Neutrophil (primary cell): ENCODE results near the gene MAP1LC3A.

Experiments
- H3K27ac ChIP-seq: fragments of 200-600 bp; sonication (generic); 2 replicates; pipeline ENCODE4 v1.5.1; 2016; ENCODE audit warnings: mild to moderate bottlenecking, moderate library complexity
- H3K27me3 ChIP-seq: fragments of 200-600 bp; sonication (generic); 2 replicates; pipeline ENCODE4 v1.6.0; 2016; ENCODE audit warnings: mild to moderate bottlenecking
- H3K36me3 ChIP-seq: fragments of 200-600 bp; sonication (generic); 2 replicates; pipeline ENCODE4 v1.5.1; 2017
- H3K4me1 ChIP-seq, 2 experiments: fragments of 200-600 bp in 1 of 2; sonication (generic) in 1 of 2; 1 replicate in 1 of 2; 2 replicates in 1 of 2; pipeline versions ENCODE4 v1.5.1 to v1.6.1; 2013 to 2016; ENCODE audit warnings: low read depth in 1 of 2, low read length in 1 of 2, mild to moderate bottlenecking in 1 of 2, moderate library complexity in 1 of 2; ENCODE audit not compliant: control insufficient read depth in 1 of 2, insufficient read depth in 1 of 2
- H3K4me3 ChIP-seq, 2 experiments: fragments of 200-600 bp in 1 of 2; sonication (generic) in 1 of 2; 1 replicate in 1 of 2; 2 replicates in 1 of 2; pipeline ENCODE4 v1.5.1; 2013 to 2016; ENCODE audit warnings: low read depth in 1 of 2, low read length in 1 of 2, mild to moderate bottlenecking in 1 of 2, moderate library complexity in 1 of 2
- H3K9me3 ChIP-seq: fragments of 200-600 bp; sonication (generic); 2 replicates; pipeline ENCODE4 v1.5.1; 2016
- TF ChIP-seq, protein P1 (sequence below): fragments of 200-600 bp; sonication (generic); IDR thresholded peaks from 2 replicates; pipeline ENCODE4 v1.5.1; 2016; ENCODE audit warnings: antibody characterized with exemption

Gene MAP1LC3A

DNA sequence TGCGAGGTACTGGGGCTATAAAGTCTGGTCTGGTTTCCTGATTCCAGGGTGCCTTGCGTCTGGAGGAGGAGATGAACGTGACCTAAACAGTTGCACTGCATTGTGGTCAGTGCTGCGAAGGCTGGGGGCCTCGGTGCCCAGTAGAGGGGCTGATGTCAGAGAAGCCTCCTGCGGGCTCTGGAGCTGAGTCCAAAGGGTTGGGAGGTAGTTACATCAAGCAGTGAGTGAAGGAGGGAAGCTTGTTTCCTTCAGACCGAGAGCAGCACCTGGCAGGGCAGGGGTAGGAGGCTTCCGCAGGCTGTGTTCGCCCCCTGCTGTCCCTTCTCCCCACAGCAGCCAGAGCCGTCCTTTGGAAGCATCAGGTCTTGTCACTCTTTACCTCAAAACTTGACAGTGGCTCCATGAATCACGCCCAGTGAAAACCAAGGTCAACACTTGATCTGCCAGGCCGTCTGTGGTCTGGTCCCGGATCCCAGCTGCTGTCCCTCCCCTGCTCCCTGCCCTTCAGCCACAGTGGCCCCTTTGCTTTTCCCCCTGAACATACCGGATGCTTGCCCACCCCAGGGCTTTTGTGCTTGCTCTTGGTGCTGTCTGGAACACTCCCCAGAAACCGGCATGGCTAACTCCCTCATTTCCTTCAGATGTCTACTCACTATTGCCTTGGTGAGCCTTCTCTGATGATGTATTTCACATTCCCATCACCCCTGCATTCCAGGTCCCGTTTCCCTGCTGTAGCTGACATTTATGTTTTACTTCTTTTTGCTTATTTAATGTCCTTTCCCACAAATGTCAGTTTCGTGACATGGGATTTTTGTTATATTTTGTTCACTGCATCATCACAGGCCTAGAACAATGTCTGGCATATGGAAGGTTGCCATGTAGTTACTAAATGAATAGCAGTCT is 35.3 kb upstream of the MAP1LC3A start:
- H3K9me3 ChIP-seq = no peaks in the 10 kb centered on the region
- H3K4me1 ChIP-seq = peaks cover 0 to 6% of the 10 kb centered on the region in 2 experiments
- TF ChIP-seq, protein P1, sequence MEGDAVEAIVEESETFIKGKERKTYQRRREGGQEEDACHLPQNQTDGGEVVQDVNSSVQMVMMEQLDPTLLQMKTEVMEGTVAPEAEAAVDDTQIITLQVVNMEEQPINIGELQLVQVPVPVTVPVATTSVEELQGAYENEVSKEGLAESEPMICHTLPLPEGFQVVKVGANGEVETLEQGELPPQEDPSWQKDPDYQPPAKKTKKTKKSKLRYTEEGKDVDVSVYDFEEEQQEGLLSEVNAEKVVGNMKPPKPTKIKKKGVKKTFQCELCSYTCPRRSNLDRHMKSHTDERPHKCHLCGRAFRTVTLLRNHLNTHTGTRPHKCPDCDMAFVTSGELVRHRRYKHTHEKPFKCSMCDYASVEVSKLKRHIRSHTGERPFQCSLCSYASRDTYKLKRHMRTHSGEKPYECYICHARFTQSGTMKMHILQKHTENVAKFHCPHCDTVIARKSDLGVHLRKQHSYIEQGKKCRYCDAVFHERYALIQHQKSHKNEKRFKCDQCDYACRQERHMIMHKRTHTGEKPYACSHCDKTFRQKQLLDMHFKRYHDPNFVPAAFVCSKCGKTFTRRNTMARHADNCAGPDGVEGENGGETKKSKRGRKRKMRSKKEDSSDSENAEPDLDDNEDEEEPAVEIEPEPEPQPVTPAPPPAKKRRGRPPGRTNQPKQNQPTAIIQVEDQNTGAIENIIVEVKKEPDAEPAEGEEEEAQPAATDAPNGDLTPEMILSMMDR = no peak
- no peak overlapping the region for H3K27ac ChIP-seq
- H3K36me3 ChIP-seq = peaks cover 27% of the 10 kb centered on the region
- no peaks in the 10 kb centered on the region for H3K27me3 ChIP-seq
- no peak overlapping the region for H3K4me3 ChIP-seq

DNA sequence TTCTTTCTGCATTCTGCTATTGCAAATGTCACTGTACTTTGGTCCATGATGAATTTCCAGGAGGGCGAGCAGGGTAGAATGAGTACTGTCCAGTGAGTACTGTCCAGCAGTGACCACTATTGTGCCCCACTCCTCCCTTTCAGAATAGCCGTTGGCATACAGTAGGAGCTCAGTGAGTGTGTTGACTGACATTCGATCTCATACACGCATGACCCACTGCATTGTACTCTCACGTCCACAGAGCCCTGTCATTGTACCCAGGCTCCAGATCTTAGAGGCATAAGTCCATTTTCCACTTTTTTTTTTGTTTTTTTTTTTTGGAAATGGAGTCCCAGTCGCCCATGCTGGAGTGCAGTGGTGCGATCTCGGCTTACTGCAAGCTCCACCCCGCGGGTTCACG is 34.1 kb upstream of the MAP1LC3A start:
- no peak overlapping the region for H3K27ac ChIP-seq
- no peak overlapping the region for H3K4me3 ChIP-seq
- peaks cover 0 to 6% of the 10 kb centered on the region in 2 experiments for H3K4me1 ChIP-seq
- TF ChIP-seq, protein P1 = no peak
- H3K9me3 ChIP-seq = no peaks in the 10 kb centered on the region
- H3K36me3 ChIP-seq = peaks cover 39% of the 10 kb centered on the region
- H3K27me3 ChIP-seq = no peaks in the 10 kb centered on the region

DNA sequence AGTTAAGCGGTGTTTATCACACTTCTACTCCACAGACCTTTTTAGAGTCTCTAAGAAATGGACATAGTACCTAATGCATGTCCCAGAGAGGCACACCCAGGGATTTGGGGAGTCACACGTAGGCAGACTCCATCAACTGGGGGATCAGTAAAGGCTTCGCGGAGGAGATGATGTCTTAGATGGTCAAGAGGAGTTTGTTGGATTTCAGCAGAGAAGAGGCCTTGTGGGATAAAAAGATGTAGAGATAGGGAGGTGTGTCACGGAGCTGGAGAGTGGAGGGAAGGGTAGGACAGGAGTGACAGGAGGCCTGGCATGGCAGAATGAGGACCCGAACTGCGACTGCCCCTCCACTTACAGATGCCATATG is 33.2 kb upstream of the MAP1LC3A start:
- peaks cover 0 to 6% of the 10 kb centered on the region in 2 experiments for H3K4me1 ChIP-seq

DNA sequence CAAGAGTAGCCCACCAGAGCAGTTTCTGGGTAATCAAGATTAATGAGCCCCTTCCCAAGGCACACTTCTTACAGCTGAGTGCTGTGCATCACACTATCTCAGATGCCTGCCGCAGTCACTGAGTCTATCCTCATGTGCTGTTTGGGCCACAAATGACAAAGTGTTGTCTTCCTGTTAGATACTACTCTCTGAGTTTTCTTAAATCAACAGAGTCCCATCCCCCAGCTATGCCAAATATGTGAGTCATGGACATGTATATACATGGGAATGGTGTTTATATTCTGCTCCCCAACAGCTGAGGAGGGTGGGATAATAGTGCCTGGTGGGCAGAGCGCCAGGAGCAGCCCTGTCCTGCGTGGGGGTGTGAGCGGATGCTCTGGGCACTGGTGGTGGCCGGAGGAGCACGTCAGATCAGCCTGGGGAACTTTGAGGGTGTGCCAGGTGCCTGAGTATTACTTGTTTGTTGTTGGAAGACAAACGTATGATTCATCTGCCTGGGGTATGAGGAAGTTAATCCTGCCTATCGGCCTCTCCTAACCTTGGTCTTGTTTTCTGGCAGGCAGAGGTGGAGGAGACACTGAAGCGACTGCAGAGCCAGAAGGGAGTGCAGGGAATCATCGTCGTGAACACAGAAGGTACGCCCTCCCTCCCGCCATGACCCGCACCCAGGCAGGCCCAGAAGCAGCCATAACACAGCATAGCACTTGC is 32.7 kb upstream of the MAP1LC3A start:
- Histone ChIP-seq H3K27ac (no peak overlapping the region), H3K27me3 (no peaks in the 10 kb centered on the region), H3K9me3 (no peaks in the 10 kb centered on the region), H3K4me1 (peaks cover 0 to 6% of the 10 kb centered on the region in 2 experiments), H3K4me3 (no peak overlapping the region), H3K36me3 (peaks cover 50% of the 10 kb centered on the region)
- TF ChIP-seq, protein P1 = no peak

More for the DNA sequence above, 33.2 kb upstream of the MAP1LC3A start:
- Histone ChIP-seq H3K27ac (no peak overlapping the region), H3K4me3 (no peak overlapping the region), H3K36me3 (peaks cover 45% of the 10 kb centered on the region), H3K27me3 (no peaks in the 10 kb centered on the region), H3K9me3 (no peaks in the 10 kb centered on the region)
- TF ChIP-seq, protein P1 = no peak

DNA sequence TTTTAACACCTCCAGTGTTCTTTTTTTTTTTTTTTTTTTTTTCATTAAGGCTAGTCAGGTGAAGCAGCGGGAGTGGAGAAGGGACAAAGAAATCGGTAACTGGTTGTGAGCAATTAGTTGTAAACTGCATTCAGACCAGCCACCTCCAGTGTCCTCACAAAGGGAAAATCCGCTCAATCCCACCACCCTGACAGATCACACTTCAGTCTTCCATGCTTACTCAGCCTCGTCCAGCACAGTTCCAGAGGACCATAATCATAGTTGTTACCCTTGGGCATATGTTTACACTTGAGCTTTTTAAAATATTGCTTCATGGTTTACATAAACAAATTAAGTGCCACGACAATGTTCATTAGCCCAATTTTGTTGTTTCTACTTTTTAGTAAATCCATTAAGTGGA is 32.1 kb upstream of the MAP1LC3A start:
- TF ChIP-seq, protein P1 = no peak
- Histone ChIP-seq H3K4me1 (peaks cover 0 to 6% of the 10 kb centered on the region in 2 experiments), H3K9me3 (no peaks in the 10 kb centered on the region), H3K27ac (no peak overlapping the region), H3K27me3 (no peaks in the 10 kb centered on the region), H3K36me3 (peaks cover 56% of the 10 kb centered on the region), H3K4me3 (no peak overlapping the region)
